Activated CD4-positive, CD25-positive, alpha-beta regulatory T cell (primary cell): ENCODE results near the gene SOS2.
"Not testable (repeated sequence)": the region's sequence is repeated elsewhere in the genome, so short reads cannot be mapped to it uniquely, and the experiment has no call there.

ENCODE experiments used
- DNase-seq, 4 experiments: peaks; one replicate each; lab custom pipeline; 2025; lab: John Stamatoyannopoulos, UW

The SOS2 gene

DNA sequence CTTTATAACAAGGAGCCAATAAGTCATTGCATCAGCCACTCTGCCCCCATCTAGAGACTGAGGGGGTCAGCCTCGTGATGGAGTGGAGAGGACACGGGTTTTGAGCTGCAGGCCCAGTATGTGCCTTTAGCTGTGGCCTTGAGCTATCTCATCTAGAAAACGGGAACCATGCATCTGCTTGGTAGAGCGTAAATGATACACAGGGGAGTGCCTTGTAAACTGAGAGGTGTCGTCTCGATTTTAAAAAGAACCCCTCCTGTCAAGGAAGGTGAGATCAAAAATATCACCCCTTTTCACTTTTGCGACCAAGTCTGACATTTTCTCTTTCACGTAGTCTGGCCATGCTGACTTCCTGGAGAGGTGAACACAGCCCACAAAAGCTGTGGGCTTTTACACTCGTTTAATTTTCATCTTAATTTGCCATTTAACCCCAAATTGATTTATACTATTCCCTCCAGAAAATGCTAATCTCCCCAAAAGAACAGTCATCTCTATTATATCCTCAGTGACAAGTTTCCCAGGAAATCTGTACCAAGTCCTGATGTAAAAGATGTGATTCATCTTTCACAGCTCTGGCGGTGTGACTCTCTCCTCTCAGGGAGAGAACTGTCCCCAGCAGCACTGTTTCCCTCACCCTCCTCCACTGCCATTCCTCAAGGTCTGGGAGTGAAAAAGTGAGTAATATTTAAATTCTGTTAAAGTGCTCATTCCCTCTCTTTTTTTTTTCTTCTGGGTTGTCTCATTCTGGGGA, 145.6 kb downstream of the SOS2 start:
- peak in 1 of 4 experiments; percentile 9 for DNase-seq

DNA sequence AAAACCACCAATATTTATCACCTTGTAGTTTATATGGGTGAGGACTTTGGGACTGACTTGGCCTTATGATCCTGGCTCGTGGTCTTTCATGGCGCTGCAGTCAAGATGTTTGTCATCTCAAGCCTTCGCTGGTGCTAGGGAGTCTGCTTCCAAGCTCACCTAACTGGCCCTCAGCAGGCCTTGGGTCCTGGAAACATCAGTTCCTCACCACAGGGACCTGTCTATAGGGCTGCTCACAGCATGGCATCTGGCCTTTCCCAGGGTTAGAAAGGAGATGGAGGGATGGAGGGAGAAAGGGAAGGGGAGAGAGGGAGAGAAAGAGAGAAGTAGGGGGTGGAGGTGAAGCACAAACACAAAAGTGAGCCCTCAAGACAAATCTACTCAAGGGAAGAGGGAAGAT, 146.7 kb downstream of the SOS2 start:
- DNase-seq: no peak

DNA sequence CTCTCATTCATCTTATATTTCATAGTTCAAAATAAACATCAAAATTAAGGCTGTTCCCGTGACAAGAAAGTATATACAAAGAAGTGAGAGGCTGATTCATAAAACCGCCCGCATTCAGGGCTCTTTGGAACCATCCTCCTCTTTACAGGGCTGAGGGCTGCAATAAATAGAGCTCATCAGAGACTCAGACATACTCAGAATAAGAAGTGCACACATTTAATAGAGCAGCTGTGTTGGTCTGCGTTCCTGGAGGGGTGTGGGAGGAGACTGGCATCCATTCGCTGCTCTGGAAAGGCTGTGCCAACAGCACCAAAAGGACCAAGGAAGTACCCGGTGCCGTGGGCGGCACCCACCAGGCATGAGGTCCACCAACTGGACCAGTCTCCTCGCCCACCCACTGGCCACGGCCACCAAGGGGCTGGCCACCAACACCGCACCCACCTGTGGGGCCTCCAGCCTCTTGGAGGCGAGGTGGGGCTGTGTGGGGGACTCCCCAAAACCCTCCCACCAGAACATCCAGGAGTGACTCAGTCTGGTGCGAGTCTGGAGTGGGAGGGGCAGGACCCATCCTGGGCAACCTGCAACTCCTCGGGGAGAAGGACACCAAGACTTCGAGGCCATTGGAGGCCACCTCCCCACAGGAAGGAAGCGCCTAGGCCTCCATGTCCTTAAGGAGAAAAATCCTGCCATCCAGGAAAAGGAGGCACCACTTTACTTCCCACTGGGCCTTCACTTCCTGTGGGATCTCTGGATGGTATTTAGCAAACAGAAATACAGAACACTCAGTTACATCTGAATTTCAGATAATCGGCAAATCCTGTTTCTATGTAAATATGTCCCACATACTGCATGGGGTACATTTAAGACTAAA, 147.7 kb downstream of the SOS2 start:
- DNase-seq: peak in 2 of 4 experiments; percentile 30 to 38

DNA sequence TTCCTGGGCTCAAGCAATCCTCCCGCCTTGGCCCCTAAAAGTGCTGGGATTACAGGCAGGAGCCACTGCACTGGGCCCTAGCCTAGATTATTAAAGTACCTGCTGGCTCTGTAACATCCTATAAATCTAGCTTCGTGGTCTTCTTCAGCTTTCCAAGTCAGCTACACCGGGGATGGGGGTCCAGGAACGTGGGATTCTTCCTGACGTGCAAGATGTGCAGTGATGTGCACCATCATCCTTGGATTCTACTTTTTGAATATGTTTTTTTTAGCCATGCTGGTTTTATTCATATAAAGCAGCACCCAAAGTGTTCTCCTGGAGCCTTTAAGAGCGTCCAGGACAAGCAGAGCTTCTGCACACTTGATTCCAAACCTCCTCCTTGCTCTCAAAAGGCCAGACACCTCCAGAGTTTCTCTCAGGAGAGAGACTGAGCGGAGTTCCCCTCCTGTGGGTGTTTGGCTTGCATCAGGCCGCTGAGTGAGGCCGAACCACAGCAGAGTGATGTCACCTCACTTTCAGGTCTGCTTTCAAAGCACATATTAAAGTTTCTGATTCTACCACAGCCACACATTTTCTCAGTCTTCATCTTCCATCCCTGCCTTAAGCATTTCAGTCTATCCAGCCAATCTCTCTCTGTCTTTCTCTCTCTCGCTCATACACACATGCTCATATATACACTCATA, 148.5 kb downstream of the SOS2 start:
- peak; percentile 53 to 59 (median 54) for DNase-seq

DNA sequence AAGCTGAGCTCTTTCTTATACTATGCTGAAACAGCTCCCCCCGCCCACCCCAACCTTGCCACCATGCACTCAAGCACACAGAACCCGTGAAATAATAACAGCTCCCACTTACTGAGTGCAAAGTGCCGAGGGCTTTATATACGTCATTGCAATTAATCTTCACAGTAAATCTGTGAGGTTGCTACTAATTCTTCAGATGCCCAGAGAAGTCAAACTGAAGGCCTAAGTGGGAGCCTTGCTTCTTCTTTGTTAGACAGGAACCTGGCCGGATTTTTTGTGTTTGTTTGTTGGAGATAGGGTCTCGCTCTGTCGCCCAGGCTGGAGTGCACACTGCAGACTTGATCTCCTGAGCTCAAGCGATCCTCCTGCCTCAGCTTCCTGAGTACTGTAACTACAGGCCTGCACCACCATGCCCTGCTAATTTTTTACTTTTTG, 149.1 kb downstream of the SOS2 start:
- peak in 2 of 4 experiments; percentile 13 to 17 for DNase-seq

DNA sequence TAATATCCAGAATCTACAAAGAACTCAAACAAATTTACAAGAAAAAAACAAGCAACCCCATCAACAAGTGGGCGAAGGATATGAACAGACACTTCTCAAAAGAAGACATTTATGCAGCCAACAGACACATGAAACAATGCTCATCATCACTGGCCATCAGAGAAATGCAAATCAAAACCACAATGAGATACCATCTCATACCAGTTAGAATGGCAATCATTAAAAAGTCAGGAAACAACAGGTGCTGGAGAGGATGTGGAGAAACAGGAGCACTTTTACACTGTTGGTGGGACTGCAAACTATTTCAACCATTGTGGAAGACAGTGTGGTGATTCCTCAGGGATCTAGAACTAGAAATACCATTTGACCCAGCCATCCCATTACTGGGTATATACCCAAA, 152.3 kb downstream of the SOS2 start:
- not testable (repeated sequence) for DNase-seq

DNA sequence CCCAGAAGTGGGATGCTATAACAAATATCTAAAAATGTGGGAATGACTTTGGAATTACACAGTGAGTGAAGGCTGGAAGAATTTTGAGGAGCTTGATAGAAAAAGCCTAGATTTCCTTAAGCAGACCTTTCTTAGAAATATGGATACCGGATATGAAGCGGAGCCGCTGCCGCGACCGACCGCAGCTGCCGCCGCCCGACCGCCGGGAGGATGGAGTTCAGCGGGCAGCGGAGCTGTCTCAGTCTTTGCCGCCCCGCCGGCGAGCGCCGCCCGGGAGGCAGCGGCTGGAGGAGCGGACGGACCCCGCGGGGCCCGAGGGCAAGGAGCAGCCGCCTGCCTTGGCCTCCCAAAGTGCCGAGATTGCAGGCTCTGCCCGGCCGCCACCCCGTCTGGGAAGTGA, 157.7 kb downstream of the SOS2 start:
- not testable (repeated sequence) for DNase-seq

DNA sequence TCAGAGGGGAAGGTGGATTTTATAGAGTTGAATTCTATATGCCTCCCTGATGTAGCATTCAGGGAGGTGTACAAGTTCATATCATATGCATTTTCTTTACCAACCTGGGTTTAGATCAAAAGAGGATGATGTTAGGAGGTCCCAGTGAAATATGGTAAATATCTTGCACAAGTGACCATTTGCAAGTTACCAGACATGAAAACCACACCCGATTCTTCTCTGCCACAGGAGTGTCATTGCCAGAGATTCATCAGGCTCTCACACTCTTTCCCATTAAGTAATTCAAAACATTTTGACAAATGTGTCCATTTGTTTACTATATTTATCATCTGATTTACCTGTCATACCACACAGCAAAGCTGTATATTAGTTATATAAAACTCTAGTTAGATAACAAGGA, 159.0 kb downstream of the SOS2 start:
- no peak for DNase-seq

DNA sequence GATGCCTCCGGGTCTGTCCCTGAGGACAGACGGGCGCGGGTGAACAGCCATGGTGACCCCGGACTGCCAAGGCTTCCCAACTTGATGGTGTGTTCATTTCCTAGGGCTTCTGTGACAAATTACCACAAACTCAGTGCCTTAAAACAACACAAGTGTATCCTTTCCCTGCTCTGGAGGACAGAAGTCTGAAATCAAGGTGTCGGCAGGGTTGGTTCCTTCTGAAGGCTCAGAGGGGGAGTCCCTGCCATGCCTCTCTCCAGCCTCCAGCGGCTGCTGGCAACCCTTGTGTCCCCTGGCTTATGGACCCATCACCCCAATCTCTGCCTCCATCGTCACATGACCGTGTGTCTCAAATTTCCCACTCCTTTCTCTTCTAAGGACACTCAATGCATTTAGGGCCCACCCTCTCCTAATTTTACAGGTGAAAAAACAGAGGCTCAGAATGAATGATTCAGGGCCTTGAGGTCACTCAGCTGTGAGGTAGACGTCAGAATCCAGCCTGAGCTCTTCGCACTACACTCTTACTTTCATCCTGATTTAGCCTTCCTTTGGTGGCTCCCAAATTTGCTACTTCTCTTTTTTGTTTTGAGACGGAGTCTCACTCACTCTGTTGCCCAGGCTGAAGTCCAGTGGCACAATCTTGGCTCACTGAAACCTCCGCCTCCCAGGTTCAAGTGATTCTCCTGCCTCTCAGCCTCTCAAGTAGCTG, 160.4 kb downstream of the SOS2 start:
- no peak for DNase-seq

DNA sequence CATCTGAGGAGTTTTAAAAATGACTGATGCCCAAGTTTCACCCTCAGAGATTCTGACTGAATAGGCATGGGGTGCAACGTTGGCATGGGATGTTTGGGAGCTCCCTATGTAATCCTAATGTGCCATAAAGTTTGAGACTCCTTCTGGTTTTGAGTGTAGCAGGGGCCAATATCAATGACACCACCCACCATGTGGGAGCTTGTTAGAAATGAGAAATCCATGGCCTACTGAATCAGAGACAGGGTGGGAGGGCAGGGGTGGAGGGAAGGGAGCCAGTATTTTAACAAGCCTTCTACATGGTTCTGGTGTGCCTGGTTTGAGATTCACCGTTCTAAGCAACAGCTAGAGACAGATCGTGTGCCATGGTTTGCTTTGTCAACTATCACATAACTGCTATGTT, 161.1 kb downstream of the SOS2 start:
- DNase-seq: no peak

DNA sequence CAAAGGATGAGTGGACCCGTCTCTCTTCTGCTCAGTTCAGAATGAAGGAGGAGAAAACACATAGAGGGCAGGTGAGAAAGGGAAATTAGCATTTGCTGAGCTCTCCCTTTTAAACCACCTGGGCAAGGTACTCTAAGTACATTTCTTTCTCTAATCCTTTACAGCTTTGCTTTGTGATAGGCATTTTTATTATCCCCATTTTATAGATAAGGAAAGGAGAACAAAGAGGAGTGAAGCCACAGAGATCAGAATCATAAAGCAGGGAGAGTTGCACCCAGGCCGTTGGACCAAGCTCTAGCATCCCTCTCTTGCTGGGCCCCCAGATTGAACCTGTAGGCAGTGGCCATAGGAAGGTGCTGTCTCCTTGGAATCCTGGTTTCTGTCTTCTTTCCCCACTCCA, 162.1 kb downstream of the SOS2 start:
- no peak for DNase-seq

DNA sequence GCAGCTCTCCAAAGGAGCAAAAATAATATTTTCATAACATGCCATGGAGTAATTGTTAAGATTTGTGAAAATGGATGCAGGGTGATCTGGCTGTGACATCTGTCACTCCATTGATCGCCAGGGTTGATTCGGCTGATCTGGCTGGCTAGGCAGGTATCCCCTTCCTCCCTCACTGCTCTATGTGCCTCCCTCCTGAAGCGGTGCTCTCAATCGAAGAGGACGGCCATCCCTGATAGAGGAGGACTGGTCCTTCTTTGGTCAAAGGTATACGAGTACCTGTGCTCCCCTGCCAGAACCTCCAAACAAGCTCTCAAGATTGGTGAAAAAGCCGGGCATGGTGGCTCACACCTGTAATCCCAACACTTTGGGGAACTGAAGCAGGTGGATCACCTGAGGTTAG, 162.9 kb downstream of the SOS2 start:
- DNase-seq: no peak

DNA sequence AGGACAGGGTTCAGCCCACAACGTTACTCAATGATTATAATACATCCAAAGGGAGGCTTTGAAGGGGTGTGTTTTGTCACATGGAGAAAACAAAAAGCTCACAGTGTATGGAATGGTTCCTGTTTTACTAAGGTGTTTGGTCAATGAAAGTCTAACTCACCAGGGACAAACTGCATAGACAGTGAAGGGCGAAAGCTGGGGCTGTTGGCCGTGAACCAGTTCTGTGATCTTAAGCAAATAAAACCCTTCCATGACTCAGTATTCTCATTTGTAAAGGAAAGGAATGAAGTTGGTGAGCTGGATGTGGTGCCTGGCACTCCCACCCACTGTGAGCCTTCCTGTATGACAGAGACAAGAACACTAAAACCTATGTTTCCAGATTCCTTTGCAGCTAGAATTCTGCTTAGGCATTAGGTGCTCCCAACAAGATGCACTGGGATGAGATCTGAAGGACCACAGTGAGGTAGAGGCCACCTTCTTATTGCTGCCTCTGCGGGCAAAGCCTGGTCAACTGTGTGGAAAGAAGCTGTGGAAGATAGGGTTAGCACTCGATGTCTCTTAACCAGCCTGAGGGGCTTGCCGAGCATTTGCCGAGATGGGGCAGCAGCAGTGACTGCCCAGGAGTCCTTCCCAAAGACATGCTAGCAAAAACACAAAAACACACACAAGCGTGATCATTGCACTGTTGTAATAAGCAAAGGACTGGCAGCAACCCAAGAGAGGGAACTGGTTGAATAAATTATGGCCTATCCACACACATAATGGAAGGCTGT, 163.5 kb downstream of the SOS2 start:
- DNase-seq: no peak
